ENCODE measurements around the gene ACAN. TPM values are rescaled to one million over a fixed set of nuclear protein-coding genes. Genes with fewer than 3 reads are reported as not detected.

ACAN gene
- total and polyA plus RNA-seq, 9 of the 15 experiments (the other 6 are each of a cell fraction or from before 2014, with no cell fraction given) = not detected

- TF ChIP-seq TOE1 (IDR thresholded peaks at IDR 0.05; ENCODE audit: borderline replicate concordance) (no peak), TOE1 (CRISPR knock-in tag; IDR thresholded peaks at IDR 0.05; ENCODE audit: borderline replicate concordance, low read depth) (no peak), ZNF133 (CRISPR knock-in tag; IDR thresholded peaks at IDR 0.05) (no peak), ATF1 (CRISPR knock-in tag; IDR thresholded peaks at IDR 0.05) (no peak), ATF1 (tag; IDR thresholded peaks at IDR 0.05) (no peak), TARDBP (IDR thresholded peaks at IDR 0.05) (no peak), PHF8 (IDR thresholded peaks at IDR 0.05; ENCODE audit: borderline replicate concordance, low read length) (no peak), ASH1L (IDR thresholded peaks at IDR 0.05; ENCODE audit: borderline replicate concordance, low read depth, partially characterized antibody) (no peak), ZNF644 (tag; IDR thresholded peaks at IDR 0.05; ENCODE audit: low read depth) (no peak), ZNF589 (CRISPR knock-in tag; IDR thresholded peaks at IDR 0.05; ENCODE audit: low read depth) (no peak), RB1 (IDR thresholded peaks at IDR 0.05; ENCODE audit: low read depth) (peak; percentile 79), RBM25 (IDR thresholded peaks at IDR 0.05; ENCODE audit: low read depth, low read length, severe bottlenecking) (no peak), PHF21A (IDR thresholded peaks at IDR 0.05; ENCODE audit: borderline replicate concordance, low read depth) (no peak), E4F1 (CRISPR knock-in tag; IDR thresholded peaks at IDR 0.05; ENCODE audit: borderline replicate concordance) (no peak), AFF4 (CRISPR knock-in tag; IDR thresholded peaks at IDR 0.05) (no peak), ZNF12 (CRISPR knock-in tag; IDR thresholded peaks at IDR 0.05) (peak; percentile 87; the same call in 1 of the 2 replicates), HSF4 (CRISPR knock-in tag; IDR thresholded peaks at IDR 0.05; ENCODE audit: borderline replicate concordance) (no peak), ZBED1 (IDR thresholded peaks at IDR 0.05) (no peak), NELFE (IDR thresholded peaks at IDR 0.05; ENCODE audit: insufficient read depth, insufficient read length) (no peak), MEF2A (IDR thresholded peaks at IDR 0.05; ENCODE audit: control insufficient read depth, low read depth, low read length) (0 out of 2 replicates have a peak, but pooled peaks have one; percentile 28), RFX5 (IDR thresholded peaks at IDR 0.05; ENCODE audit: low read depth, low read length) (no peak), GABPB2 (CRISPR knock-in tag; conservative IDR thresholded peaks at IDR 0.05) (no peak), PREB (CRISPR knock-in tag; IDR thresholded peaks at IDR 0.05) (no peak)
Measured at GRCh38 chr15:88904624-88905327, 101.5 kb downstream of the ACAN start (continued).

Measured in K562 (cell line).